GM23248 (cell line): ENCODE results near the gene TPRA1. TPM values are rescaled to one million over a fixed set of nuclear protein-coding genes. Genes with fewer than 3 reads are reported as not detected.
A peak's percentile ranks its signal among the peaks of the same experiment; 100 is the strongest.

Experiments used
- DNase-seq: peaks from one replicate; pipeline ENCODE4 v3.0.0-alpha.2; 2015
- H2AFZ ChIP-seq: fragments of 200-600 bp; sonication (generic); 2 replicates; pipeline ENCODE4 v1.6.1; 2016; ENCODE audit warnings: antibody characterized with exemption
- H3F3A ChIP-seq: fragments of 200-600 bp; sonication (generic); 2 replicates; pipeline ENCODE4 v1.6.1; 2016; ENCODE audit warnings: mild to moderate bottlenecking, antibody characterized with exemption, mixed run types; ENCODE audit not compliant: insufficient read depth
- H3K27ac ChIP-seq: fragments of 200-600 bp; sonication (generic); 2 replicates; pipeline ENCODE4 v1.5.1; 2016; ENCODE audit warnings: mild to moderate bottlenecking
- H3K27me3 ChIP-seq: fragments of 200-600 bp; sonication (generic); replicated peaks from 2 replicates; pipeline ENCODE4 v1.6.1; 2016; ENCODE audit warnings: mild to moderate bottlenecking; ENCODE audit not compliant: insufficient read depth
- H3K36me3 ChIP-seq: fragments of 200-600 bp; sonication (generic); 2 replicates; pipeline ENCODE4 v1.6.1; 2016; ENCODE audit warnings: low read depth, mild to moderate bottlenecking
- H3K4me1 ChIP-seq: fragments of 200-600 bp; sonication (generic); 2 replicates; pipeline ENCODE4 v1.6.1; 2016; ENCODE audit warnings: mild to moderate bottlenecking; ENCODE audit not compliant: insufficient read depth
- H3K4me2 ChIP-seq: fragments of 200-600 bp; sonication (generic); one replicate; pipeline ENCODE4 v1.6.1; 2016; ENCODE audit warnings: mild to moderate bottlenecking; ENCODE audit not compliant: unreplicated experiment
- H3K4me3 ChIP-seq: fragments of 200-600 bp; sonication (generic); 2 replicates; pipeline ENCODE4 v1.5.1; 2016; ENCODE audit warnings: mild to moderate bottlenecking
- H3K79me2 ChIP-seq: fragments of 200-600 bp; sonication (generic); 2 replicates; pipeline ENCODE4 v1.6.1; 2016; ENCODE audit warnings: mild to moderate bottlenecking; ENCODE audit not compliant: insufficient read depth
- H3K9ac ChIP-seq: fragments of 200-600 bp; sonication (generic); 2 replicates; pipeline ENCODE4 v1.6.1; 2016; ENCODE audit warnings: mild to moderate bottlenecking
- H3K9me2 ChIP-seq: fragments of 200-600 bp; sonication (generic); 2 replicates; pipeline ENCODE4 v1.6.1; 2016; ENCODE audit warnings: mixed run types, mild to moderate bottlenecking, moderate library complexity; ENCODE audit not compliant: insufficient read depth
- H3K9me3 ChIP-seq: fragments of 200-600 bp; sonication (generic); one replicate; pipeline ENCODE4 v1.6.1; 2017; ENCODE audit warnings: low read depth
- H4K20me1 ChIP-seq: fragments of 200-600 bp; sonication (generic); 2 replicates; pipeline ENCODE4 v1.6.0; 2016; ENCODE audit not compliant: insufficient read depth
- EZH2 ChIP-seq: fragments of 200-600 bp; sonication (generic); IDR thresholded peaks from 2 replicates; pipeline ENCODE4 v1.6.1; 2018; ENCODE audit warnings: antibody characterized with exemption, mild to moderate bottlenecking; ENCODE audit not compliant: insufficient read depth, poor library complexity, severe bottlenecking
- EZH2phosphoT487 ChIP-seq: fragments of 200-600 bp; sonication (generic); IDR thresholded peaks from 2 replicates; pipeline ENCODE4 v1.6.1; 2018; ENCODE audit warnings: antibody characterized with exemption, moderate library complexity, mild to moderate bottlenecking, low read depth; ENCODE audit not compliant: insufficient read depth
- WGBS, 2 experiments: methylation state at CpG; one replicate each; pipeline ENCODE4 v1.1.6; 2015 to 2017; ENCODE audit warnings: low lambda C conversion rate in 2 of 2, low coverage in 1 of 2; ENCODE audit errors: missing lambda C conversion rate in 2 of 2; 5-methylcytosine and 5-hydroxymethylcytosine counted together
- in situ Hi-C: fragments of 300-500 bp; cut with MboI; formaldehyde crosslinking; loops from 2 replicates; pipeline ENCODE4 v1.15.0; 2020
- polyA plus RNA-seq: library from polyadenylated mRNA; unstranded; fragments of >200 nt; fragmentation: Nextera tagmentation; extraction: Ambion mirVana; gene quantifications from 2 replicates; pipeline ENCODE4 v1.2.1, GENCODE V29; 2016
- total RNA-seq: library from RNA; depleted of rRNA; stranded (reverse); fragments of >200 nt; shearing (Covaris generic); gene quantifications from 2 replicates; pipeline ENCODE4 v1.2.3, GENCODE V29; 2014

The TPRA1 gene
- total and polyA plus RNA-seq, 2 experiments from 2014 or later: 42.8 to 56.1 TPM

DNA sequence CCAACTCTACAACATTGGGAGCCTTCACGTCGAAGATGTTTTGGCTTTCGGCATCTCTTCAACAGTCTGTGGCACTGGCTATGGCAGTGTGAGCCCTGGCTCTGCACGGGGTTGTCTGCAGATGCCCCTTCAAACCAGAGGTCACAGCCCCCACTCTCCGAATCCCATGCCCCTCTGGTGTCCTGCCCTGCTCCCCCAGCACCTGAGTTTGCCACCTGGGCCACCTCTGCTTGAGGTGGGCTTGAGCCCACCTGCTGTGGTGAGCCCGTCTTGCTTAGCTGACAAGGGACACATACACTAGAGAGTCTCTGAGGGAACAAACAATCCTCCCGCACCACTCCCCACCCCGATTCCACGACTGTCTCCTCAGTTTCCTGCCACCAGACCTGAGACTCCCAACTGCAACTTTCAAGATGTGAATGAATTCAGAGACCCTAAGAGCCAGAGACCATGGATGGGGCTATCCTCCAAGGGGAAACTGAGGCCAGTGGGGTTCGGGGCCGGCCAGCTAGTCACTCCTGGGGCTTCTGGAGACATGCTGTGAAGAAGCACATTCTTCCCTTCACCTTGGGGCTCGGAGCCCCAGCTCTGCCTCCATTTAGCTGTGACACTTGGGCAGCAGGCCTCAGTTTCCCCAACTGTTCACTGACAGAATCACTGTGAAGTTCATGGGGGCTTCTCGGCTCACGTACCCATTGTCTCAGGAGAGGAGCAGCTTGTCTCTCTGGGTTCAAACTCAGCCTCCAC lies 44.6 kb downstream of the TPRA1 start:
- WGBS, 2 experiments: 79 to 81% methylated on average over 14 of the region's 14 CpGs
- Histone ChIP-seq H3K4me3 (no peak overlapping the region), H4K20me1 (no peaks in the 10 kb centered on the region), H3K9me3 (no peaks in the 10 kb centered on the region), H3K36me3 (no peaks in the 10 kb centered on the region), H3K27me3 (no peaks in the 10 kb centered on the region), H3K9ac (no peak overlapping the region), H3K9me2 (no peaks in the 10 kb centered on the region), H3K79me2 (no peaks in the 10 kb centered on the region), H3K4me1 (no peaks in the 10 kb centered on the region), H3K27ac (no peak overlapping the region), H3F3A (no peaks in the 10 kb centered on the region), H3K4me2 (no peak overlapping the region), H2AFZ (no peak overlapping the region)
- DNase-seq: no peak
- no peak for TF ChIP-seq EZH2phosphoT487
- no peak for TF ChIP-seq EZH2
- in situ Hi-C loops: no loop called here

- H3K79me2 ChIP-seq: no peaks in the 10 kb centered on the region
- no peak overlapping the region for H3K4me2 ChIP-seq
- WGBS, 2 experiments: 88 to 90% methylated on average over 8 of the region's 8 CpGs
- no peak overlapping the region for H2AFZ ChIP-seq
- H4K20me1 ChIP-seq: no peaks in the 10 kb centered on the region
- H3K36me3 ChIP-seq: no peaks in the 10 kb centered on the region
- no peak overlapping the region for H3K4me3 ChIP-seq
- TF ChIP-seq EZH2: no peak
- no peak for TF ChIP-seq EZH2phosphoT487
- in situ Hi-C loops: no loop called here
- no peak overlapping the region for H3K27ac ChIP-seq
- no peaks in the 10 kb centered on the region for H3K27me3 ChIP-seq
- no peak for DNase-seq
- no peaks in the 10 kb centered on the region for H3F3A ChIP-seq
- no peaks in the 10 kb centered on the region for H3K4me1 ChIP-seq
- H3K9me2 ChIP-seq: no peaks in the 10 kb centered on the region
- H3K9ac ChIP-seq: no peak overlapping the region
- H3K9me3 ChIP-seq: no peaks in the 10 kb centered on the region
Measured at GRCh38 chr3:127545216-127545615, 45.3 kb downstream of the TPRA1 start.

GRCh38 chr3:127544803-127545201 lies 45.7 kb downstream of the TPRA1 start:
- no peak overlapping the region for H3K4me3 ChIP-seq
- H2AFZ ChIP-seq: no peak overlapping the region
- in situ Hi-C loops: no loop called here
- no peaks in the 10 kb centered on the region for H3K79me2 ChIP-seq
- H3K9ac ChIP-seq: no peak overlapping the region
- H3K4me1 ChIP-seq: no peaks in the 10 kb centered on the region
- no peaks in the 10 kb centered on the region for H3F3A ChIP-seq
- no peaks in the 10 kb centered on the region for H3K36me3 ChIP-seq
- H3K4me2 ChIP-seq: no peak overlapping the region
- H3K9me3 ChIP-seq: no peaks in the 10 kb centered on the region
- TF ChIP-seq EZH2phosphoT487 (no peak), EZH2 (no peak)
- H3K27ac ChIP-seq: no peak overlapping the region
- DNase-seq: no peak
- no peaks in the 10 kb centered on the region for H3K9me2 ChIP-seq
- no peaks in the 10 kb centered on the region for H3K27me3 ChIP-seq
- H4K20me1 ChIP-seq: no peaks in the 10 kb centered on the region
- WGBS, 2 experiments: 74 to 79% methylated on average over 9 of the region's 9 CpGs

GRCh38 chr3:127544192-127544802 lies 46.2 kb downstream of the TPRA1 start:
- in situ Hi-C loops: no loop called here
- H3K36me3 ChIP-seq: no peaks in the 10 kb centered on the region

More at GRCh38 chr3:127544192-127544802, 46.2 kb downstream of the TPRA1 start:
- peak; percentile 82 for DNase-seq
- peaks cover 4% of the 10 kb centered on the region; the same call in 1 of the 2 replicates for H3K27me3 ChIP-seq
- no peaks in the 10 kb centered on the region for H3K9me3 ChIP-seq
- H3K4me3 ChIP-seq: no peak overlapping the region
- no peak overlapping the region for H3K4me2 ChIP-seq
- no peaks in the 10 kb centered on the region for H3F3A ChIP-seq
- no peaks in the 10 kb centered on the region for H4K20me1 ChIP-seq
- H3K9me2 ChIP-seq: no peaks in the 10 kb centered on the region
- H3K79me2 ChIP-seq: no peaks in the 10 kb centered on the region
- no peak overlapping the region for H3K9ac ChIP-seq
- no peak overlapping the region for H2AFZ ChIP-seq
- WGBS, 2 experiments: 13 to 35% methylated on average over 9 of the region's 10 CpGs
- no peak for TF ChIP-seq EZH2phosphoT487
- TF ChIP-seq EZH2: no peak
- H3K4me1 ChIP-seq: no peaks in the 10 kb centered on the region
- no peak overlapping the region for H3K27ac ChIP-seq
